ENCODE results near the gene SFR1.

Gene SFR1

GRCh38 chr10:104104926-104105325 is 17.0 kb upstream of the SFR1 start:
- no peak for DNase-seq (ENCODE audit: low spot score)

DNA sequence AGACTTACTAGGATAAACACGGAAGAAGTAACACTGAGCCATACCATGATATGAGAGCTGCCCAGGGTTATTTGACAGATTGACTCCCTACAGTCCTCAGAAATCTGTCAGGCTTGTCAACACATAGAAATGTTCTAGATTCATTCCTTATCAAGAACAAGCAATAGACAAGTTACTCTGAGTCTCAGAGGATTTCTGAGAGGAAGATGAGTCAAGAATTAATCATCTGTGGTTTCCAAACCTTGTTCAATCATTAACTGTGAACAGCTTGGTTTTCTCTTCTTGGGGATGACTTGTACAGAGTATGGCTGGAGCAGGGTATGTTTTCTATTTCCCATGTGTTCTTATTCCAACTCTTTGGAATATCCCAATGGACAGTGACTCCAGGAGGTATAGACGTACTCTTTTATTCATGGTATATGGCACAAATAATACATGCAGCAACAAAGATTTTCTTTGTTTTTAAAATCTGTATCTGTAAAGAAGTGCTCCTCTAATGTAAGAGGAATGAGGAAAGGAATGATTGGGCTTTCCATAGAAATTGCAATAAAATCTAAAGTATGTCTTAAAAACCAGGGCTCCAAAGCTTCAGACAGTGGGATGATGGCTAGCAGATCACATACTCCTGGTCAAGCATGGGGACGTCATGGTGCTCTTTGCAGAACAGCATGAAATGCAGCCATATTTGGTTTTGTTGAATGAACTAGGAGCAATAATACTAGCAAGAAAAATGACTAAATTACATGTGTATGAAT is 11.9 kb upstream of the SFR1 start:
- DNase-seq (ENCODE audit: low spot score) = peak; percentile 32

GRCh38 chr10:104113376-104113956 is 8.5 kb upstream of the SFR1 start:
- DNase-seq (ENCODE audit: low spot score) = no peak

- DNase-seq (ENCODE audit: low spot score) = no peak
These were observed 4.1 kb upstream of the SFR1 start for GRCh38 chr10:104117839-104118323.

DNA sequence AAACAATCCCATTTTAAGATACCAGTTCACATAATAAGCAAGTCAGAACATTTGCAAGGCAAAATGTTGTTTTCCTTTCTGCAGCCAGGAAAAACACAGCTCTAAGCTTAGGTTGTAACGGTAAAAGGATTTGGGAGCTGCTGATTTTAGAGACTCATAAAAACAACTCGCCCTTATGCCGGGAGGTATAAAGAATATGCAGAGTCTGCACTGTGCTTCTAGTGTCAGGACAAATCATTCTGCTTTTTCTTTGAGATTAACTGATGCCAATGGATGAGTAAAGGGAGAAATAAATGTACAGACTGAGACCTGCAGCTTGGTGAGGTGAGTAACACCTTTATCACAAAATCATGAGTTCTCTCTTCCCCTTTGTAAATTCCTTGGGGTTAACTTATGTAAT is 2.0 kb upstream of the SFR1 start:
- DNase-seq (ENCODE audit: low spot score) = peak; percentile 48

GRCh38 chr10:104120512-104120902 is 1.5 kb upstream of the SFR1 start:
- no peak for DNase-seq (ENCODE audit: low spot score)

GRCh38 chr10:104120903-104121484 is 977 bp upstream of the SFR1 start:
- DNase-seq (ENCODE audit: low spot score) = peak; percentile 94

DNA sequence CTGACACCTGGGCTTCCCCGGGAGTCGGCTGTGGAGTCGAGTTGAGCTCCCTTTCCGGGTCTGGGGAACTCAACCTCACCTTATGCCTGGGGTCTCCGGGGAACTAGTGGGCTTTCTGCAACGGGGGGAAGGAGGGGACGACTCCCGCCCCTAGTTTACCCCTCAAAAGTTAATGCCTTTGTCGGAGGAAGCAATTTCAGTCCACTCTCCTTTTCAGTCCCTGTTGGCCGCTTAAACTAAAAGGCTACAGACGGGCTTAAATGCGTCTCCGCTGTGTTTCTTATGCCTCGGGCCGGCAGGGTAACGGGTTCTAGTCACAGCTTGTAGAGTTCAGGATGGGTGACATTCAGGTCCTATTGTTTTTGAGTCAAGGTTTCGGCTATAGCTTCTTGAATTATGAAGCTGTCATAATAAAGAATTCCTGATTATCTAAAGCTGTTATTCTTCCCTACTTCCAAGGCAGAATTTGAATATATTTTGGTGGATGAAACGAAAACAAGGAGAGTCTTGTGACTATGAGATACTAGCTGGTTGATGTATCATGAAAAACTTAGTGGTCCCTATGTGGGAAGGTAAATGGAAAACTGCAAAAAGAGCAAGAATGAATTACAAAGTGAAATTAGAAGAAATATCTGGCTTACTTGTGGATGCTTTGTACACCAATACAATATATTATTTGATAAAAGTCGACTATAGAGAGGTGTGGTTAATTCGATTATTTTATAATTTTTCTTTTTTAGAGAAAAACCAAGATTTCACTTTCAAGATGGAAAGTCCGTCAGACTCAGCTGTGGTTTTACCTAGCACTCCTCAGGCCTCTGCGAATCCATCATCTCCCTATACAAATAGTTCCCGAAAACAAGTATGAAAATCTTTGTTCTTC is 495 bp downstream of the SFR1 start:
- peak; percentile 25 for DNase-seq (ENCODE audit: low spot score)

GRCh38 chr10:104123397-104123796 is 1.4 kb downstream of the SFR1 start:
- peak; percentile 42 for DNase-seq (ENCODE audit: low spot score)

DNA sequence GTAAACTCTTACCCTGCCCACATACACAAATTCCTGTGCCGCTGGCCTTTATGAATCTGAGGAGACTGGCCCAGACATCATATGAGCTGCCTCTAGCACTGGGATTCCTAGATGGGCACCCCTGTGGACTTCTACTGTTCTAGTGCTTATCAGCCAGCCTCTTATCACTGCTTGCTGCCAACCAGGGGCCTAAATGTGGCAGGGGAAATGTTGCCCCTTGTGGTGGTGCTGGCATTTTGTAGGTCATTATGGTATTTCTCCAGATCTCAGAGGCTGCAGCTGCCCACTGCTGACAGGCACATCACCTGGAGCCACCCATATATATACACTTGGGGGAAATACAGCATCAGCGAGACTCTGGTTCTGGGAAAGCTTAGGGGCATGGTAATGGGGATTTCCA is 5.4 kb downstream of the SFR1 start:
- DNase-seq (ENCODE audit: low spot score) = peak; percentile 59

DNA sequence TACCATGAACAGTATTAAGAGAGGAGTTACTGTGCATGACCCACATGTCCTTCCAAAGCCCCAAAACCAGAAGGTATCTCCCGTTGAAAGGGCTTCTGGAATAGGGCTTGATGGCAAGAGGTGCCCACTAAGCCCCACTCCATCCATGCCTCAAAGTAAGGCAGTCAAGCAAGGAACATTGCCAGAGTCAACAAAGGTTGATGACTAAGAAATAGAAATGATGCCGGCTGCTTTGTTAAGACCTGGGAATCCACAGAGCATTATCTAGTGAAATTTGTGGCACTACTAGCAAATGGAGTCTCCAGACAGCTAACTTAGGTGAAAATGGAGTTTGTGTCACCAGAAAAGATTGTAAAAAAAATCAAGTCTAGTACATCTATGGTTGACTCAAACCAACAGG is 6.2 kb downstream of the SFR1 start:
- DNase-seq (ENCODE audit: low spot score) = no peak

DNA sequence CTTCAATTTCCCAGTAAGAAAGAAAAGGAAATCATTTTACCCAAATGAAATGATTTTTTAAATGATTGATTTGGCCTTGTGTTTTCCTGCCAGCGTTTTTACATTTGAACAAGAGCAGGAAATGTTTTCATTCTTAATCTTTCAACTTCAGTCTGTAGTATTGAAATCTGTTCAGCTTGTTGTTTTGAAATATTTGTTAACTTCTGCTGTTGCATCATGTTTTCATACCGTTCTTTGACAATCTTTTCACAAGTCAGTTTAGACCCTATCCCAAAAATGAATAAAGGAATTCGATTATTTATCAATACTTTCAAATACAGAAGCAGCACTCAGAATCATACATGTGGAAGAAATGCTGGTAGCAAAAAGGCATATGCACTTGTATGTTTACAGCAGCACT is 8.1 kb downstream of the SFR1 start:
- DNase-seq (ENCODE audit: low spot score) = no peak

DNA sequence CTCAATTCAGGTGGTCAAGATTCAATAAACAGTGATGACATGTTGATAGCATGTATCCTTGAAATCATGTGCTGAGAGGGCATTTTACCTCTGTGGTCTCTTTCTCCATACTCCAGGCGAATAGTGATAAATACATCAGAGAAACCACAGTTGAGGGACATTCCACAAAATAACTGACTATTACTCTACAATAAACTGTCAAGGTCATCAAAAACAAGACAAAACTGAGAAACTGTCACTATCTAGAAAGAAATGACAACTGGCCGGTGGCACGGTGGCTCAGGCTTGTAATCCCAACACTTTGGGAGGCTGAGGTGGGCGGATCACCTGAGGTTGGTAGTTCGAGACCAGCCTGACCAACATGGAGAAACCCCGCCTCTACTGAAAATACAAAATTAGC is 16.2 kb downstream of the SFR1 start:
- DNase-seq (ENCODE audit: low spot score) = no peak

GRCh38 chr10:104139221-104139620 is 17.2 kb downstream of the SFR1 start:
- DNase-seq (ENCODE audit: low spot score) = no peak

- DNase-seq (ENCODE audit: low spot score) = no peak
These were observed 20.1 kb downstream of the SFR1 start for GRCh38 chr10:104142081-104142480.

DNA sequence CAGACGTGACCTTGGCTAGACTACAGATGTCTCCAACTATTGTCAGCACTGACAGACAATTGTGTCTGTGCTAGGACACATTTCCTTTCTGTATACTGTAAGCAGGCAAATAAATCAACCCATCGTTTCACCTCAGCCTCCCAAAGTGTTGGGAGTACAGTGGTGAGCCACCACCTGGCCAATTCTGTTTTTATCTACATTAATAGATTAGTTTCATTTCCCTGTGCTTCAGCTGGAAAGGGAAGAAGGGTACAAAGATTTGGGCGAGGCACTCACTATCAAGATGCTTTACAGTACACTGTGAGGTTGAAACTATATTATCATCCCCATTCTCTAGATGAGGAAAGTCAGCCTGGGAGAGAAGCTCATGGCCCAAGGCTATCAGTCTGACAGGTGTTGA is 21.9 kb downstream of the SFR1 start:
- no peak for DNase-seq (ENCODE audit: low spot score)

- DNase-seq (ENCODE audit: low spot score) = no peak
These were observed 23.0 kb downstream of the SFR1 start for GRCh38 chr10:104144931-104145330.

GRCh38 chr10:104146882-104147281 is 24.9 kb downstream of the SFR1 start:
- DNase-seq (ENCODE audit: low spot score) = no peak

DNA sequence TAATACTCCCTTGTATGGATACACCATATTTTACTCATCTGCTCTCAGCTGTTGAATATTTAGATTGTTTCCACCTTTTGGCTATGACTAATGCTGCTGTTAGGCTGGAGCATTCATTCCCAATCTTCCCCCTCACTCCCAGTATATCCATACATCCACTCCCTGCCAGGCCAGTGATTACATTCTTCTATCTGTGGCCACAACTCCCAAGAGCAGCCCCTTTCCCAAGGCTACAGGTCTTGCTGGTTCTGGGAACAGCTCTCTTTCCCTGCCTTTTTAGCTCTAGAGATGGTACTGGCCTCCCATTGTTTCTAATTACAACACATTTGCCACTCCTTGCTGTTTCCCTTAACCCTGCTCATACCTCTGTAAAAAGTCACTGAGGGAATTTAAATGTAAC is 28.2 kb downstream of the SFR1 start:
- no peak for DNase-seq (ENCODE audit: low spot score)

- DNase-seq (ENCODE audit: low spot score) = no peak
These were observed 29.8 kb downstream of the SFR1 start for GRCh38 chr10:104151737-104152136.

- no peak for DNase-seq (ENCODE audit: low spot score)
These were observed 33.6 kb downstream of the SFR1 start for GRCh38 chr10:104155591-104155990.

DNA sequence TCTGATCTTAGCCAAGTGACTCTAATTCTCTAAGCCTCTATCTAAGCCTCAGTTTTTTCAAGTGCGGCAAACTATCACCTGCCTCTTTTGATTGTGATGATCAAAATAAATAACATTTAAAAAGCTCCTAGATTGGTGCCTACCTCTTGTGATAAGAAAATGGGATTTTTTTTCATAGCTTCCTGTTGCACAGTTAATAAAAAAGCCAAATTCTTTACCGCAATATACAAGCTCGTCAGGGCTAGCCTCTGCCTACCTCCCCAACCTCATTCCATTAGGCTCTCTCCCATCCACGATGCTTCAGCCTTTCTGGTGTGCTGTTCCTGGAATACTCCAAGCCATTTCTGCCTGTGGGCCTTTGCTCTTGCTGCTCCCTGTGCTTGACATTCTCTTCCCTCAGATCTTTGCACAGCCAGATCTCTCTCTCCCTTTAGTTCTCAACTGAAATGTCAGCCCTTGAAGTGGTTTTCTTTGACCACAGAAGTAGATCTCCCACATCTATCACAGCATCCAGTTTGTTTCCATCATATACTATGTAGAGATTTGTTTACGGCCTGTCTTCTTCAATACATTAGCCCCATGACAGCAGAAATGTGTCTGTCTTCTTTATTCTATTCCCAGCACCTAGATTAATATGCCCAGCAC is 48.8 kb downstream of the SFR1 start:
- no peak for DNase-seq (ENCODE audit: low spot score)

Measured in hematopoietic multipotent progenitor cell treated with erythropoietin and hydrocortisone succinate and interleukin-3 and kit ligand, for 17 days (in vitro differentiated cells).